ENCODE data around the gene MSI2. TPM values are rescaled to one million over a fixed set of nuclear protein-coding genes. Genes with fewer than 3 reads are reported as not detected.
A peak's percentile ranks its signal among the peaks of the same experiment; 100 is the strongest.

MSI2 gene
- total and polyA plus RNA-seq, 7 donors: 12.6 to 25.8 (median 21.3) TPM

GRCh38 chr17:57235124-57235523, 21.2 kb upstream of the MSI2 start:
- no peak for DNase-seq
- 90 to 93% methylated on average over 6 of the region's 6 CpGs for WGBS, 2 donors
- H3K4me3 ChIP-seq: no peak overlapping the region
- H3K9me3 ChIP-seq: no peaks in the 10 kb centered on the region
- no peak overlapping the region for H3K27ac ChIP-seq
- H3K36me3 ChIP-seq: no peaks in the 10 kb centered on the region
- no peaks in the 10 kb centered on the region for H3K4me1 ChIP-seq
- intact Hi-C loops (cut with DNase I): no loop called here
- H3K27me3 ChIP-seq: peaks cover 0 to 6% (median 0%) of the 10 kb centered on the region in 3 donors
- no peak for TF ChIP-seq POLR2A (IDR thresholded peaks at IDR 0.05)
- TF ChIP-seq POLR2AphosphoS5 (IDR thresholded peaks at IDR 0.05): no peak
- TF ChIP-seq EP300 (IDR thresholded peaks at IDR 0.05): no peak
- no peak for TF ChIP-seq CTCF (IDR thresholded peaks at IDR 0.05)

- Histone ChIP-seq H3K36me3 (no peaks in the 10 kb centered on the region), H3K27me3 (no peaks in the 10 kb centered on the region), H3K4me1 (no peaks in the 10 kb centered on the region), H3K4me3 (no peak overlapping the region), H3K9me3 (no peaks in the 10 kb centered on the region), H3K27ac (no peak overlapping the region)
- no peak for DNase-seq
- WGBS, 2 donors: 94% methylated on average over 5 of the region's 5 CpGs
- TF ChIP-seq POLR2A (IDR thresholded peaks at IDR 0.05): no peak
- intact Hi-C loops (cut with DNase I): no loop called here
Observed at GRCh38 chr17:57236686-57237299, 19.5 kb upstream of the MSI2 start.

GRCh38 chr17:57240648-57241047, 15.7 kb upstream of the MSI2 start:
- intact Hi-C loops (cut with DNase I): loop anchor here (5.0 kb wide), 1 partner anchor 592 kb away; no protein-coding TSS in a partner anchor
- Histone ChIP-seq H3K36me3 (no peaks in the 10 kb centered on the region), H3K4me3 (no peak overlapping the region), H3K27ac (no peak overlapping the region), H3K27me3 (no peaks in the 10 kb centered on the region), H3K4me1 (no peaks in the 10 kb centered on the region), H3K9me3 (no peaks in the 10 kb centered on the region)
- TF ChIP-seq EP300 (IDR thresholded peaks at IDR 0.05) (no peak), POLR2AphosphoS5 (IDR thresholded peaks at IDR 0.05) (no peak), CTCF (IDR thresholded peaks at IDR 0.05) (no peak), POLR2A (IDR thresholded peaks at IDR 0.05) (no peak)
- WGBS, 2 donors: 89 to 94% methylated on average over 3 of the region's 3 CpGs
- DNase-seq: no peak

- intact Hi-C loops (cut with DNase I): loop anchor here (2.0 to 5.0 kb wide), 2 partner anchors 431 to 590 kb away; no protein-coding TSS in a partner anchor
- Histone ChIP-seq H3K27ac (no peak overlapping the region), H3K4me3 (no peak overlapping the region), H3K36me3 (no peaks in the 10 kb centered on the region), H3K4me1 (no peaks in the 10 kb centered on the region), H3K27me3 (no peaks in the 10 kb centered on the region), H3K9me3 (no peaks in the 10 kb centered on the region)
- TF ChIP-seq POLR2A (IDR thresholded peaks at IDR 0.05): no peak
- TF ChIP-seq POLR2AphosphoS5 (IDR thresholded peaks at IDR 0.05): no peak
- TF ChIP-seq CTCF (IDR thresholded peaks at IDR 0.05): no peak
- no peak for TF ChIP-seq EP300 (IDR thresholded peaks at IDR 0.05)
- 67 to 85% methylated on average over 7 of the region's 7 CpGs for WGBS, 2 donors
- no peak for DNase-seq
Observed at GRCh38 chr17:57242148-57242547, 14.2 kb upstream of the MSI2 start.

- H3K27ac ChIP-seq: no peak overlapping the region
- intact Hi-C loops (cut with DNase I): loop anchor here (1.0 to 5.0 kb wide), 3 partner anchors 430 to 589 kb away; no protein-coding TSS in a partner anchor
- WGBS, 2 donors: 13 to 22% methylated on average over 13 of the region's 13 CpGs
- no peaks in the 10 kb centered on the region for H3K4me1 ChIP-seq
- H3K27me3 ChIP-seq: no peaks in the 10 kb centered on the region
- peak; percentile 81 for DNase-seq
- H3K36me3 ChIP-seq: no peaks in the 10 kb centered on the region
- H3K4me3 ChIP-seq: no peak overlapping the region
- TF ChIP-seq POLR2AphosphoS5 (IDR thresholded peaks at IDR 0.05): peak in 1 of 4 donors; percentile 6
- TF ChIP-seq CTCF (IDR thresholded peaks at IDR 0.05): peak; percentile 96 to 99 (median 98)
- no peak for TF ChIP-seq POLR2A (IDR thresholded peaks at IDR 0.05)
- no peak for TF ChIP-seq EP300 (IDR thresholded peaks at IDR 0.05)
- no peaks in the 10 kb centered on the region for H3K9me3 ChIP-seq
Observed at GRCh38 chr17:57243171-57243622, 13.1 kb upstream of the MSI2 start.

All from sigmoid colon (tissue), 7 donors.